Activated CD4-positive, alpha-beta T cell treated with anti-CD3 and anti-CD28 coated beads, Interleukin-2, amount 50 U/mL, for 24 hours (primary cell): Measurements from ENCODE around the gene EYS.
"Not testable (repeated sequence)": the region's sequence is repeated elsewhere in the genome, so short reads cannot be mapped to it uniquely, and the experiment has no call there.

ENCODE experiments used
- DNase-seq, 2 donors: peaks; one replicate each; pipeline ENCODE4 v3.0.0-alpha.2; 2020; ENCODE audit warnings: low read depth in 1 of 2, low spot score in 1 of 2

EYS gene

GRCh38 chr6:63929111-63929510 is 1777.9 kb downstream of the EYS start:
- DNase-seq, result no peak

- no peak for DNase-seq
Measured at GRCh38 chr6:63928613-63929012, 1778.4 kb downstream of the EYS start.

GRCh38 chr6:63926950-63927927 is 1779.8 kb downstream of the EYS start:
- no peak for DNase-seq

GRCh38 chr6:63926258-63926780 is 1780.7 kb downstream of the EYS start:
- no peak for DNase-seq

GRCh38 chr6:63923139-63923739 is 1783.8 kb downstream of the EYS start:
- DNase-seq, result no peak

GRCh38 chr6:63919556-63920110 is 1787.4 kb downstream of the EYS start:
- DNase-seq, result no peak

- DNase-seq, result no peak
Measured at GRCh38 chr6:63912887-63913286, 1794.1 kb downstream of the EYS start.

GRCh38 chr6:63910863-63911551 is 1796.0 kb downstream of the EYS start:
- no peak for DNase-seq

GRCh38 chr6:63904650-63905248 is 1802.3 kb downstream of the EYS start:
- no peak for DNase-seq

- DNase-seq, result no peak
Measured at GRCh38 chr6:63899550-63899949, 1807.5 kb downstream of the EYS start.

- no peak for DNase-seq
Measured at GRCh38 chr6:63897952-63898351, 1809.1 kb downstream of the EYS start.

GRCh38 chr6:63897459-63897858 is 1809.6 kb downstream of the EYS start:
- DNase-seq, result no peak

- no peak for DNase-seq
Measured at GRCh38 chr6:63888416-63888815, 1818.6 kb downstream of the EYS start.

- DNase-seq, result not testable (repeated sequence)
Measured at GRCh38 chr6:63887804-63888203, 1819.2 kb downstream of the EYS start.

GRCh38 chr6:63887002-63887751 is 1819.8 kb downstream of the EYS start:
- DNase-seq, result no peak

- DNase-seq, result no peak
Measured at GRCh38 chr6:63886341-63886740, 1820.7 kb downstream of the EYS start.

GRCh38 chr6:63883597-63883996 is 1823.4 kb downstream of the EYS start:
- no peak for DNase-seq

GRCh38 chr6:63882208-63882607 is 1824.8 kb downstream of the EYS start:
- no peak for DNase-seq

- DNase-seq, result no peak
Measured at GRCh38 chr6:63881791-63882190, 1825.2 kb downstream of the EYS start.

- no peak for DNase-seq
Measured at GRCh38 chr6:63872233-63872632, 1834.8 kb downstream of the EYS start.
